GM12878 (cell line): Measurements from ENCODE around the gene AMH. TPM values are rescaled to one million over a fixed set of nuclear protein-coding genes. Genes with fewer than 3 reads are reported as not detected.

Source experiments
- ATAC-seq: fragments of 200-7000 bp; cut with Tn5 transposase; 3 replicates; pipeline ENCODE4 v1.9.1; 2020; ENCODE audit warnings: mild to moderate bottlenecking, moderate library complexity
- BruUV-seq: library from RNA; stranded (reverse); fragments of 400-500 nt; replicated peaks from 2 replicates; lab custom pipeline; 2021; lab: Mats Ljungman, UMichigan
- CTCF ChIA-PET: fragments of 300-600 bp; sonication (Branson Sonifier 250); formaldehyde crosslinking; extraction: SDS; loops from one replicate; lab custom pipeline; 2021; ENCODE audit warnings: inconsistent platforms; lab: Yijun Ruan, JAX
- POLR2A ChIA-PET: fragments of 350-600 bp; formaldehyde crosslinking; extraction: SDS; loops from one replicate; lab custom pipeline; 2021; ENCODE audit warnings: inconsistent platforms; lab: Charles Lee
- RAD21 ChIA-PET: fragments of 300-600 bp; sonication (Branson Sonifier 250); formaldehyde crosslinking; loops from one replicate; lab custom pipeline; 2023; ENCODE audit warnings: antibody characterized with exemption; ENCODE audit not compliant: unreplicated experiment; lab: Charles Lee
- SMC1A ChIA-PET: fragments of 300-600 bp; sonication (Branson Sonifier 250); formaldehyde crosslinking; loops from one replicate; lab custom pipeline; 2023; ENCODE audit not compliant: unreplicated experiment, uncharacterized antibody; lab: Charles Lee
- DNase-seq: peaks from one replicate; pipeline ENCODE4 v3.0.0-alpha.2; 2011; ENCODE audit warnings: low read depth, low spot score
- FAIRE-seq: peaks from 3 replicates; lab custom pipeline; 2011; peaks lifted over from hg19 to GRCh38; lab: Jason Lieb, UNC
- H2AFZ ChIP-seq: 2 replicates; pipeline ENCODE4 v1.6.0; 2011; ENCODE audit warnings: low read depth, low read length, control low read depth; ENCODE audit not compliant: control insufficient read depth
- H3K27ac ChIP-seq: 2 replicates; pipeline ENCODE4 v1.5.1; 2011; ENCODE audit warnings: control low read depth; ENCODE audit not compliant: control insufficient read depth, insufficient read depth
- H3K27me3 ChIP-seq, 2 experiments: replicated peaks in 1 of 2; 2 replicates each; pipeline versions ENCODE4 v1.6.0 to v1.6.1; 2011; ENCODE audit warnings: low read length in 1 of 2; ENCODE audit not compliant: control insufficient read depth in 2 of 2, insufficient read depth in 2 of 2
- H3K36me3 ChIP-seq, 2 experiments: 2 replicates each; pipeline ENCODE4 v1.5.1; 2011; ENCODE audit warnings: low read length in 1 of 2; ENCODE audit not compliant: control insufficient read depth in 2 of 2, insufficient read depth in 2 of 2
- H3K4me1 ChIP-seq: 2 replicates; pipeline ENCODE4 v1.6.1; 2011; ENCODE audit warnings: mild to moderate bottlenecking, low read length, moderate library complexity, mixed read lengths; ENCODE audit not compliant: control insufficient read depth, insufficient read depth
- H3K4me2 ChIP-seq: 2 replicates; pipeline ENCODE4 v1.6.0; 2011; ENCODE audit warnings: control low read depth; ENCODE audit not compliant: control insufficient read depth, insufficient read depth
- H3K4me3 ChIP-seq: fragments of 200-600 bp; sonication (generic); 2 replicates; pipeline ENCODE4 v1.5.1; 2016
- H3K79me2 ChIP-seq: 2 replicates; pipeline ENCODE4 v1.6.0; 2011; ENCODE audit warnings: low read length; ENCODE audit not compliant: control insufficient read depth, insufficient read depth
- H3K9ac ChIP-seq: 2 replicates; pipeline ENCODE4 v1.8.0; 2011; ENCODE audit warnings: low read length, control low read depth, mixed read lengths; ENCODE audit not compliant: control insufficient read depth, insufficient read depth
- H3K9me3 ChIP-seq: replicated peaks from 3 replicates; pipeline ENCODE4 v1.5.1; 2011; ENCODE audit warnings: mild to moderate bottlenecking, low read length; ENCODE audit not compliant: control insufficient read depth, insufficient read depth
- H4K20me1 ChIP-seq: 2 replicates; pipeline ENCODE4 v1.6.0; 2011; ENCODE audit not compliant: control insufficient read depth, insufficient read depth
- ASH2L ChIP-seq: fragments of 300-600, 200-600 bp; sonication (generic); IDR thresholded peaks from 2 replicates; pipeline ENCODE4 v1.6.1; 2017; ENCODE audit warnings: low read depth, mild to moderate bottlenecking, borderline replicate concordance
- ATF7 ChIP-seq: fragments of 450-650 bp; IDR thresholded peaks from 2 replicates; pipeline ENCODE4 v1.6.1; 2016; ENCODE audit warnings: low read depth, mild to moderate bottlenecking
- CBX5 ChIP-seq: sonication (generic); IDR thresholded peaks from 2 replicates; pipeline ENCODE4 v1.6.1; 2016; ENCODE audit warnings: low read depth, moderate library complexity, mild to moderate bottlenecking, inconsistent platforms
- CHD4 ChIP-seq: fragments of 200-600 bp; sonication (generic); IDR thresholded peaks from 2 replicates; pipeline ENCODE4 v1.6.1; 2016; ENCODE audit warnings: mild to moderate bottlenecking
- EED ChIP-seq: sonication (generic); IDR thresholded peaks from 2 replicates; pipeline ENCODE4 v1.6.1; 2016; ENCODE audit warnings: antibody characterized with exemption, low read depth
- HDAC2 ChIP-seq: fragments of 200-600 bp; sonication (generic); IDR thresholded peaks from 2 replicates; pipeline ENCODE4 v1.6.1; 2017
- KLF5 ChIP-seq: fragments of 450-650 bp; IDR thresholded peaks from 2 replicates; pipeline ENCODE4 v1.6.1; 2014; ENCODE audit warnings: mild to moderate bottlenecking; ENCODE audit not compliant: partially characterized antibody
- POLR2A ChIP-seq: IDR thresholded peaks from 2 replicates; pipeline ENCODE4 v1.6.1; 2011; ENCODE audit warnings: low read depth, mild to moderate bottlenecking, low read length
- SMAD5 ChIP-seq: IDR thresholded peaks from 2 replicates; pipeline ENCODE4 v1.6.1; 2016; ENCODE audit warnings: antibody characterized with exemption, low read depth
- SP1 ChIP-seq: IDR thresholded peaks from one replicate; pipeline ENCODE4 v1.6.1; 2011; ENCODE audit warnings: low read depth, low read length
- SPI1 ChIP-seq: IDR thresholded peaks from 2 replicates; pipeline ENCODE4 v1.6.1; 2011; ENCODE audit warnings: low read depth, mild to moderate bottlenecking, low read length, moderate library complexity, borderline replicate concordance; ENCODE audit not compliant: insufficient read depth
- SUZ12 ChIP-seq: fragments of 200-600 bp; sonication (generic); IDR thresholded peaks from one replicate; pipeline ENCODE4 v1.6.1; 2018; ENCODE audit warnings: antibody characterized with exemption, mild to moderate bottlenecking; ENCODE audit not compliant: unreplicated experiment
- TARDBP ChIP-seq: IDR thresholded peaks from 2 replicates; pipeline ENCODE4 v1.6.1; 2016; ENCODE audit warnings: borderline replicate concordance
- whole genome bisulfite sequencing: methylation state at CpG from one replicate; pipeline ENCODE4 v1.1.6; 2016; ENCODE audit warnings: low lambda C conversion rate; ENCODE audit not compliant: insufficient replicate concordance, insufficient coverage; ENCODE audit errors: missing lambda C conversion rate; 5-methylcytosine and 5-hydroxymethylcytosine counted together
- in situ Hi-C: fragments of 300-500 bp; cut with MboI; formaldehyde crosslinking; loops from 9 replicates; pipeline ENCODE4 v1.14.3; 2018; ENCODE audit warnings: mixed read lengths
- intact Hi-C: fragments of 100-400 bp; cut with micrococcal nuclease; formaldehyde crosslinking; loops from one replicate; pipeline ENCODE4 v1.14.2; 2022; ENCODE audit not compliant: unreplicated experiment
- polyA plus RNA-seq, 11 experiments: library from polyadenylated mRNA; depleted of rRNA in 4 of 11; unstranded in 6 of 11; stranded (reverse) in 5 of 11; fragments of >200 nt; fragmentation: Nextera tagmentation in 4 of 11; fragmentation: Illumina TruSeq in 1 of 11; extraction: Ambion mirVana in 4 of 11; extraction: Trizol in 1 of 11; gene quantifications; 1 replicate in 1 of 11; 2 replicates in 10 of 11; pipeline versions ENCODE4 v1.2.1 to v1.2.3, GENCODE V29; 2011 to 2016; ENCODE audit warnings: inconsistent platforms in 2 of 11, missing spikeins in 2 of 11, low read depth in 1 of 11
- total RNA-seq, 4 experiments: library from RNA; depleted of rRNA in 3 of 4; stranded (reverse); fragments of >200 nt in 3 of 4; fragmentation: Illumina TruSeq in 1 of 4; extraction: Trizol in 1 of 4; gene quantifications; 2 replicates each; pipeline versions ENCODE4 v1.2.1 to v1.2.3, GENCODE V29; 2013 to 2021
- TF ChIP-seq, protein P1 (sequence below): IDR thresholded peaks from 2 replicates; pipeline ENCODE4 v1.6.1; 2012; ENCODE audit warnings: low read depth, low read length, improper control_type of control experiment
- TF ChIP-seq, protein P2 (sequence below): fragments of 450-650 bp; IDR thresholded peaks from 2 replicates; pipeline ENCODE4 v1.6.1; 2017; ENCODE audit warnings: mild to moderate bottlenecking, low read depth, inconsistent platforms; ENCODE audit not compliant: poor library complexity, severe bottlenecking

AMH gene
- total and polyA plus RNA-seq, 10 of the 15 experiments (the other 5 are each of a cell fraction or from before 2014, with no cell fraction given): 0.17 to 3.5 (median 0.81) TPM; not detected in 4

DNA sequence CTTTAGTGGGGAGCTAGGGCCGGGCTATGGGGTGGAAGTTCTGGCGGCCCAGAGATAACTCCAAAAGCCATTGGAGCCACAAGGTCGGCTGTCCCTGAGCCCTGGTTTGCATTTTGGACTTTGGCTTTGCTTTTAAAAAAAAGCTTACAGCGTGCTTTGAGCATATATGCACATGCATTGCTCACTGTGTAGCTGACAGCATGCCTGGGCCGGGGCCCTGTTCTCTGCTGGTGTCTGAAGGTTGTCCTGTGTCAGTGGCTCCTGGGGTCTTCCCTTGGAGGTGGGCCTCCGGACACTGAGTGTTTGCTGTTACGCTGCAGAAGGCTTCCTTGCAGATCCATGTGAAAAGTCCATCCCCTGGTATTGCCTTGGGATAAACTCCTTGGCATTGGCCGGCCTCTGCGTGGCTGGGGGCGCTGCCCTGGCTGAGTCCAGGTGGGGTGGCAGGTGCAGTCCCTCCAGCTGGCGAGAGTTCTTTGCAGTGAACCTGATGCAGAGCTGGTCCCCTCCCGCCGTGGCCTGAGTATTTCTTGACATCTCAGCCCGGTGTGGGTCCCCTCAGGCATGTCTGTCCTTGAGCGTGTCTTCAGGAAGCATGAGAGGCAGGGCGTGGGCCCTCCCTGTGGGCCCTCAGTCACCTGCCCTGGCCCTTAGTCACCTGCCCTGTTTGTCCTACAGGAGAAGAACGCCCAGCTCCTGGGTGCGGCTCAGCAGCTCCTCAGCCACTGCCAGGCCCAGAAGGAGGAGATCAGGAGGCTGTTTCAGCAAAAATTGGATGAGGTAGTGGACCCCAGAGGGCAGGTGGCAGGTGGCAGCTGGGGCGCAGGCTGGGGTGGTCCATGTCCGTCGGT is 36.0 kb upstream of the AMH start:
- H3K4me1 ChIP-seq: peaks cover 5% of the 10 kb centered on the region
- no peak overlapping the region for H2AFZ ChIP-seq
- intact Hi-C loops: no loop called here
- WGBS: 93% methylated on average over 21 of the region's 21 CpGs
- no peaks in the 10 kb centered on the region for H3K9me3 ChIP-seq
- no peak for FAIRE-seq
- TF ChIP-seq HDAC2 (no peak), EED (no peak), TARDBP (no peak), SP1 (no peak), SPI1 (no peak), KLF5 (no peak), CHD4 (no peak), ASH2L (no peak), SMAD5 (no peak), ATF7 (no peak), CBX5 (no peak), SUZ12 (no peak), POLR2A (no peak)
- TF ChIP-seq, protein P1, sequence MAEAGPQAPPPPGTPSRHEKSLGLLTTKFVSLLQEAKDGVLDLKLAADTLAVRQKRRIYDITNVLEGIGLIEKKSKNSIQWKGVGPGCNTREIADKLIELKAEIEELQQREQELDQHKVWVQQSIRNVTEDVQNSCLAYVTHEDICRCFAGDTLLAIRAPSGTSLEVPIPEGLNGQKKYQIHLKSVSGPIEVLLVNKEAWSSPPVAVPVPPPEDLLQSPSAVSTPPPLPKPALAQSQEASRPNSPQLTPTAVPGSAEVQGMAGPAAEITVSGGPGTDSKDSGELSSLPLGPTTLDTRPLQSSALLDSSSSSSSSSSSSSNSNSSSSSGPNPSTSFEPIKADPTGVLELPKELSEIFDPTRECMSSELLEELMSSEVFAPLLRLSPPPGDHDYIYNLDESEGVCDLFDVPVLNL: no peak
- TF ChIP-seq, protein P2, sequence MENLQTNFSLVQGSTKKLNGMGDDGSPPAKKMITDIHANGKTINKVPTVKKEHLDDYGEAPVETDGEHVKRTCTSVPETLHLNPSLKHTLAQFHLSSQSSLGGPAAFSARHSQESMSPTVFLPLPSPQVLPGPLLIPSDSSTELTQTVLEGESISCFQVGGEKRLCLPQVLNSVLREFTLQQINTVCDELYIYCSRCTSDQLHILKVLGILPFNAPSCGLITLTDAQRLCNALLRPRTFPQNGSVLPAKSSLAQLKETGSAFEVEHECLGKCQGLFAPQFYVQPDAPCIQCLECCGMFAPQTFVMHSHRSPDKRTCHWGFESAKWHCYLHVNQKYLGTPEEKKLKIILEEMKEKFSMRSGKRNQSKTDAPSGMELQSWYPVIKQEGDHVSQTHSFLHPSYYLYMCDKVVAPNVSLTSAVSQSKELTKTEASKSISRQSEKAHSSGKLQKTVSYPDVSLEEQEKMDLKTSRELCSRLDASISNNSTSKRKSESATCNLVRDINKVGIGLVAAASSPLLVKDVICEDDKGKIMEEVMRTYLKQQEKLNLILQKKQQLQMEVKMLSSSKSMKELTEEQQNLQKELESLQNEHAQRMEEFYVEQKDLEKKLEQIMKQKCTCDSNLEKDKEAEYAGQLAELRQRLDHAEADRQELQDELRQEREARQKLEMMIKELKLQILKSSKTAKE: no peak
- TF ChIP-seq, all 136 proteins: peak for 0
- H4K20me1 ChIP-seq: no peaks in the 10 kb centered on the region
- H3K27me3 ChIP-seq: no peaks in the 10 kb centered on the region
- ChIA-PET POLR2A (no interaction called here), SMC1A (interaction anchor here (0.6 to 0.9 kb wide), 2 partner anchors 57 to 306 kb away, joined by 3 read pairs; no protein-coding TSS in a partner anchor), CTCF (interaction anchor here (1.4 kb wide), 1 partner anchor 41 kb away, joined by 3 read pairs; no protein-coding TSS in a partner anchor), RAD21 (interaction anchor here (0.6 to 0.7 kb wide), 2 partner anchors 29 to 315 kb away, joined by 3 read pairs; no protein-coding TSS in a partner anchor)
- BruUV-seq: no TSS peak
- H3K79me2 ChIP-seq: no peaks in the 10 kb centered on the region
- no peak overlapping the region for H3K9ac ChIP-seq
- H3K4me2 ChIP-seq: no peak overlapping the region
- no peak overlapping the region for H3K4me3 ChIP-seq
- peaks cover 40 to 80% of the 10 kb centered on the region in 2 experiments; a peak in 3 of 4 replicates for H3K36me3 ChIP-seq
- DNase-seq: no peak
- H3K27ac ChIP-seq: no peak overlapping the region
- ATAC-seq: no peak
- in situ Hi-C loops: no loop called here
